Activated naive CD4-positive, alpha-beta T cell treated with Interleukin-2 at 50 U/mL for 16 hours (primary cell): ENCODE data around the gene NOTCH3.
A peak's percentile ranks its signal among the peaks of the same experiment; 100 is the strongest.

Experiments
- DNase-seq: peaks from one replicate; pipeline ENCODE4 v3.0.0-alpha.2; 2020

NOTCH3 gene

GRCh38 chr19:15235781-15236180 is 35.0 kb upstream of the NOTCH3 start:
- DNase-seq: no peak

GRCh38 chr19:15234431-15235130 is 33.8 kb upstream of the NOTCH3 start:
- DNase-seq: no peak

GRCh38 chr19:15231271-15231670 is 30.5 kb upstream of the NOTCH3 start:
- no peak for DNase-seq

- no peak for DNase-seq
Observed at GRCh38 chr19:15227261-15227660, 26.5 kb upstream of the NOTCH3 start.

- DNase-seq: no peak
Observed at GRCh38 chr19:15225760-15226159, 25.0 kb upstream of the NOTCH3 start.

GRCh38 chr19:15223649-15224361 is 23.0 kb upstream of the NOTCH3 start:
- DNase-seq: no peak

- DNase-seq: peak; percentile 80
Observed at GRCh38 chr19:15222738-15223648, 22.2 kb upstream of the NOTCH3 start.

GRCh38 chr19:15220833-15221232 is 20.0 kb upstream of the NOTCH3 start:
- DNase-seq: no peak

GRCh38 chr19:15218501-15218900 is 17.7 kb upstream of the NOTCH3 start:
- DNase-seq: no peak

GRCh38 chr19:15216363-15216762 is 15.6 kb upstream of the NOTCH3 start:
- DNase-seq: no peak

- no peak for DNase-seq
Observed at GRCh38 chr19:15213715-15214381, 13.1 kb upstream of the NOTCH3 start.

- no peak for DNase-seq
Observed at GRCh38 chr19:15212711-15213110, 11.9 kb upstream of the NOTCH3 start.

- DNase-seq: no peak
Observed at GRCh38 chr19:15210323-15210781, 9.6 kb upstream of the NOTCH3 start.

- DNase-seq: no peak
Observed at GRCh38 chr19:15201374-15202023, 704 bp upstream of the NOTCH3 start.

GRCh38 chr19:15199661-15200552 is 888 bp downstream of the NOTCH3 start:
- DNase-seq: no peak

GRCh38 chr19:15198951-15199660 is 1.7 kb downstream of the NOTCH3 start:
- DNase-seq: no peak

GRCh38 chr19:15197942-15198341 is 2.9 kb downstream of the NOTCH3 start:
- DNase-seq: no peak

GRCh38 chr19:15197275-15197941 is 3.4 kb downstream of the NOTCH3 start:
- DNase-seq: no peak

GRCh38 chr19:15196360-15197005 is 4.3 kb downstream of the NOTCH3 start:
- no peak for DNase-seq
